NCI-H82 treated with DMSO at 0.1 percent for 48 hours (cell line): Measurements from ENCODE around the gene MRPS30.
"Not testable (repeated sequence)": the region's sequence is repeated elsewhere in the genome, so short reads cannot be mapped to it uniquely, and the experiment has no call there.

ENCODE experiments used
- DNase-seq: peaks from one replicate; lab custom pipeline; 2025; ENCODE audit not compliant: unreplicated experiment; lab: John Stamatoyannopoulos, UW

The MRPS30 gene

GRCh38 chr5:44808435-44809214 lies at the start of gene MRPS30:
MRPS30 (plus strand) TSS chr5:44808947; CDS start chr5:44808963, 16 bp downstream.
- peak; percentile 99 for DNase-seq

GRCh38 chr5:44769200-44769876 lies 39.4 kb upstream of the MRPS30 start:
- DNase-seq = no peak

GRCh38 chr5:44769877-44770209 lies 38.9 kb upstream of the MRPS30 start:
- no peak for DNase-seq

- DNase-seq = no peak
Measured at GRCh38 chr5:44770780-44771717, 37.7 kb upstream of the MRPS30 start.

- DNase-seq = not testable (repeated sequence)
Measured at GRCh38 chr5:44772397-44772796, 36.4 kb upstream of the MRPS30 start.

GRCh38 chr5:44774279-44774880 lies 34.4 kb upstream of the MRPS30 start:
- peak; percentile 3 for DNase-seq

GRCh38 chr5:44779167-44779566 lies 29.6 kb upstream of the MRPS30 start:
- DNase-seq = no peak

GRCh38 chr5:44783634-44784315 lies 25.0 kb upstream of the MRPS30 start:
- no peak for DNase-seq

- DNase-seq = no peak
Measured at GRCh38 chr5:44787731-44788130, 21.0 kb upstream of the MRPS30 start.

- not testable (repeated sequence) for DNase-seq
Measured at GRCh38 chr5:44789372-44789995, 19.3 kb upstream of the MRPS30 start.

- DNase-seq = not testable (repeated sequence)
Measured at GRCh38 chr5:44792031-44792673, 16.6 kb upstream of the MRPS30 start.

GRCh38 chr5:44794371-44794770 lies 14.4 kb upstream of the MRPS30 start:
- no peak for DNase-seq

- no peak for DNase-seq
Measured at GRCh38 chr5:44795496-44795895, 13.3 kb upstream of the MRPS30 start.

- DNase-seq = no peak
Measured at GRCh38 chr5:44797841-44798240, 10.9 kb upstream of the MRPS30 start.

GRCh38 chr5:44801992-44802391 lies 6.8 kb upstream of the MRPS30 start:
- DNase-seq = no peak

- DNase-seq = no peak
Measured at GRCh38 chr5:44806608-44807007, 2.1 kb upstream of the MRPS30 start.

- DNase-seq = no peak
Measured at GRCh38 chr5:44807269-44807668, 1.5 kb upstream of the MRPS30 start.

- DNase-seq = no peak
Measured at GRCh38 chr5:44809215-44809955, 638 bp downstream of the MRPS30 start.

GRCh38 chr5:44809956-44810420 lies 1.2 kb downstream of the MRPS30 start:
- DNase-seq = no peak
